Measurements from ENCODE around the gene RAB8A.

GRCh38 chr19:16125737-16126495 is 14.2 kb downstream of the RAB8A start:
- TF ChIP-seq, protein P1, sequence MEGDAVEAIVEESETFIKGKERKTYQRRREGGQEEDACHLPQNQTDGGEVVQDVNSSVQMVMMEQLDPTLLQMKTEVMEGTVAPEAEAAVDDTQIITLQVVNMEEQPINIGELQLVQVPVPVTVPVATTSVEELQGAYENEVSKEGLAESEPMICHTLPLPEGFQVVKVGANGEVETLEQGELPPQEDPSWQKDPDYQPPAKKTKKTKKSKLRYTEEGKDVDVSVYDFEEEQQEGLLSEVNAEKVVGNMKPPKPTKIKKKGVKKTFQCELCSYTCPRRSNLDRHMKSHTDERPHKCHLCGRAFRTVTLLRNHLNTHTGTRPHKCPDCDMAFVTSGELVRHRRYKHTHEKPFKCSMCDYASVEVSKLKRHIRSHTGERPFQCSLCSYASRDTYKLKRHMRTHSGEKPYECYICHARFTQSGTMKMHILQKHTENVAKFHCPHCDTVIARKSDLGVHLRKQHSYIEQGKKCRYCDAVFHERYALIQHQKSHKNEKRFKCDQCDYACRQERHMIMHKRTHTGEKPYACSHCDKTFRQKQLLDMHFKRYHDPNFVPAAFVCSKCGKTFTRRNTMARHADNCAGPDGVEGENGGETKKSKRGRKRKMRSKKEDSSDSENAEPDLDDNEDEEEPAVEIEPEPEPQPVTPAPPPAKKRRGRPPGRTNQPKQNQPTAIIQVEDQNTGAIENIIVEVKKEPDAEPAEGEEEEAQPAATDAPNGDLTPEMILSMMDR (IDR thresholded peaks at IDR 0.05 in 4 of 5, conservative IDR thresholded peaks at IDR 0.05 in 1 of 5) = no peak
- no peak for TF ChIP-seq POLR2A (IDR thresholded peaks at IDR 0.05)
